Lower lobe of right lung (tissue), 2 donors: ENCODE results near the gene RAF1. TPM values are rescaled to one million over a fixed set of nuclear protein-coding genes. Genes with fewer than 3 reads are reported as not detected.
A peak's percentile ranks its signal among the peaks of the same experiment; 100 is the strongest.
"Not testable (repeated sequence)": the region's sequence is repeated elsewhere in the genome, so short reads cannot be mapped to it uniquely, and the experiment has no call there.

ENCODE experiments used
- ATAC-seq, 2 donors: fragments of 200-7000 bp; cut with Tn5 transposase; one replicate each; pipeline ENCODE4 v1.9.1; 2020 to 2022; ENCODE audit warnings: mild to moderate bottlenecking in 2 of 2, moderate library complexity in 2 of 2
- DNase-seq: peaks from one replicate; pipeline ENCODE4 v3.0.0-alpha.2; 2020
- H3K27ac ChIP-seq: fragments of 200-600 bp; one replicate; pipeline ENCODE4 v1.8.0; 2022
- H3K27me3 ChIP-seq: fragments of 200-600 bp; one replicate; pipeline ENCODE4 v1.8.0; 2022; ENCODE audit warnings: low read depth
- H3K36me3 ChIP-seq: fragments of 200-600 bp; one replicate; pipeline ENCODE4 v1.8.0; 2022; ENCODE audit warnings: mild to moderate bottlenecking
- H3K4me1 ChIP-seq: fragments of 200-600 bp; one replicate; pipeline ENCODE4 v1.8.0; 2022
- H3K4me3 ChIP-seq: fragments of 200-600 bp; one replicate; pipeline ENCODE4 v1.8.0; 2022; ENCODE audit warnings: mild to moderate bottlenecking
- H3K9me3 ChIP-seq: fragments of 200-600 bp; one replicate; pipeline ENCODE4 v1.8.0; 2022
- CTCF ChIP-seq: fragments of 200-600 bp; IDR thresholded peaks from one replicate; pipeline ENCODE4 v1.8.0; 2022; ENCODE audit warnings: antibody characterized with exemption, mild to moderate bottlenecking
- intact Hi-C: fragments of 100-400 bp; cut with DNase I; formaldehyde crosslinking; loops from one replicate; pipeline ENCODE4 v1.11.0; 2022
- total RNA-seq: library from RNA; stranded (reverse); fragmentation: NEBNext Ultra II Directional; extraction: Animal tissue kit (Norgen Biotek cat#: 25700); gene quantifications from one replicate; pipeline ENCODE4 v1.2.1, GENCODE V29; 2021
- donor health status: DM: no; HTN: yes; CAD: no; lungs with severe emphysema.

The RAF1 gene
- total RNA-seq, 1 donor from 2014 or later: 92.7 TPM

DNA sequence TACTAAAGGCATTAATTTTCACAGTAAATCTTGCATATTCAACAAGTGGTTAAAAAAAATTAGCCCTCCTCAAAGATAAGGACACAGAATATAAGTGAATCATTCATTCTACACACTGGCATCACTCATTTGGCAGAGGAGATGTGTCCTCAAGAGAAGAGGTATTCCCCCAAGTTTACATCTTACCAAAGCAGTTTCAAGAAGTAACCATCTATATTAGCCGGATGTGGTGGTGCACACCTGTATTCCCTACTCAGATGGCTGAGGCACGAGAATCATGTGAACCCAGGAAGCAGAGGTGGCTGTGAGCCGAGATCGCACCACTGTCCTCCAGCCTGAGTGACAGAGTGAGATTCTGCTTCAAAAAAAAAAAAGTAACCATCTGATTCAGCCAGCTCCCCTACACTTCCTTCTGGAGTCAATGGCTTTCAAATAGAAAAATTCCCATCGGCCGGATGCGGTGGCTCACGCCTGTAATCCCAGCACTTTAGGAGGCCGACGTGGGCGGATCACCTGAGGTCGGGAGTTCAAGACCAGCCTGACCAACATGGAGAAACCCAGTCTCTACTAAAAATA is 15.4 kb downstream of the RAF1 start:
- DNase-seq (no peak), ATAC-seq (no peak)
- TF ChIP-seq CTCF: no peak
- intact Hi-C loops: no loop called here
- peaks cover 63% of the 10 kb centered on the region for H3K4me1 ChIP-seq
- H3K4me3 ChIP-seq: no peak overlapping the region
- peaks cover 4% of the 10 kb centered on the region for H3K36me3 ChIP-seq
- no peaks in the 10 kb centered on the region for H3K27me3 ChIP-seq
- no peaks in the 10 kb centered on the region for H3K9me3 ChIP-seq
- no peak overlapping the region for H3K27ac ChIP-seq

DNA sequence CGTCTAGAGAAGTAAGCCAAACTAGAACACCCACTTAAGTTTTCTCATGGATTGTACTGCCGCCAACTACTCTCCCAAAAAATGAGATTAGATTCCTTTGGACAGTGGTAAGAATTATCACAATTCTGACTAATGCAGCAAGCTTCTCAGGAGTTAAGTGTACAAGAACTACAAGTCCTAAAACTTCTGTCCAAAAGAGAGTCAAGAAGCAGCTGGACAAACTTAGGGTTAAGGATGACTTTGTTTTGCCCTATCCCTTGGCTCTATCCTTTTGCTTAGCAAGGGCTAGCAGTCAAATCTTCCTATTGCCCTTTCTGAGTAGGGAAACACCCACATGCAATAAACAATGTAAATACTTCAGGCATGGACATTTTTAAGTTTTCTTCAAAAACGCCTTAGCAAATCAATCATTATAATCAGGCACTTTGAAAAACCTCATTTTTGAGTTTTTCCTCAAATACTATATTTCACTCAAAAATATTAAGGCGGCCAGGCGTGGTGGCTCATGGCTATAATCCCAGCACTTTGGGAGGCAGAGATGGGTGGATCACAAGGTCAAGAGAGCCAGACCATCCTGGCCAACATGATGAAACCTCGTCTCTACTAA is 19.5 kb downstream of the RAF1 start:
- intact Hi-C loops: no loop called here
- H3K27ac ChIP-seq: no peak overlapping the region
- ATAC-seq (peak in 1 of 2 donors; percentile 64), DNase-seq (no peak)
- TF ChIP-seq CTCF: no peak
- no peaks in the 10 kb centered on the region for H3K27me3 ChIP-seq
- peaks cover 47% of the 10 kb centered on the region for H3K4me1 ChIP-seq
- H3K36me3 ChIP-seq: no peaks in the 10 kb centered on the region
- H3K9me3 ChIP-seq: no peaks in the 10 kb centered on the region
- no peak overlapping the region for H3K4me3 ChIP-seq

DNA sequence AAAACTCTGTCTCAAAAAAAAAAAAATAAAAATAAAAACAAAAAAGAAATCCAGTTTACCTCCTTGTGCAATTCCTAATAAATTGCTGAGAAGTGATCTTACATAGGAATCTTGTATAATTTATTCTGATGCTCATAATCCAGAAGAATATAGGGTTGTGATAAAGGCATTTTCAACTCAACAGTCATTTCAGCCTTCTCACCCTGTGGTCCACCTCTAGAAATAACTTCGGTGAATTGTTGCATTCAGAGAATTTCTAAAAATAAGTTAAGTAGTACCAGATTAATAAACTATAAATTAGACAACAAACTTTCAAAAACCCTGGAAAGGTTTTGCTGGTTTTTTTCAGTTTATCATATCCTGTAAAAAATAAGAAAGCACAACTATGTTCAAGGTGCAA is 20.2 kb downstream of the RAF1 start:
- intact Hi-C loops: no loop called here
- TF ChIP-seq CTCF: no peak
- peaks cover 44% of the 10 kb centered on the region for H3K4me1 ChIP-seq
- no peaks in the 10 kb centered on the region for H3K36me3 ChIP-seq
- ATAC-seq (no peak), DNase-seq (no peak)
- H3K27me3 ChIP-seq: no peaks in the 10 kb centered on the region
- H3K27ac ChIP-seq: no peak overlapping the region
- no peak overlapping the region for H3K4me3 ChIP-seq
- no peaks in the 10 kb centered on the region for H3K9me3 ChIP-seq

DNA sequence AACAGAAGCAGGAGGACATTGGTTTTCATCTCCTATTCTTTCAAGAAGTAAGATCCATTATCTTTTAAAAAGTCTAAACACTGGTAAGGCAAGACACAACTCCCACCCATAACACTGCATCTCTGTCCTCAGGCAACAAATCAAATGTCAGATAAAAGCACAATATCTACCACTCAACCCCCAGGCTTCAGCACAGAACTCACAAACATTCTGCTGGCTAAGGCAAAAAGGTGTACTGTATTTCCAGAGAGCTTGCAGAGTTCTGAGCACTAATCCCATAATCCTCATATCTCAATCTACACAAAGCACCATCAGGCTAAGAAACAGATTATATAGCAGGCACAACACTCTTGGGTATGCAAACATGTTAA is 20.9 kb downstream of the RAF1 start:
- TF ChIP-seq CTCF: no peak
- intact Hi-C loops: no loop called here
- no peak for ATAC-seq

DNA sequence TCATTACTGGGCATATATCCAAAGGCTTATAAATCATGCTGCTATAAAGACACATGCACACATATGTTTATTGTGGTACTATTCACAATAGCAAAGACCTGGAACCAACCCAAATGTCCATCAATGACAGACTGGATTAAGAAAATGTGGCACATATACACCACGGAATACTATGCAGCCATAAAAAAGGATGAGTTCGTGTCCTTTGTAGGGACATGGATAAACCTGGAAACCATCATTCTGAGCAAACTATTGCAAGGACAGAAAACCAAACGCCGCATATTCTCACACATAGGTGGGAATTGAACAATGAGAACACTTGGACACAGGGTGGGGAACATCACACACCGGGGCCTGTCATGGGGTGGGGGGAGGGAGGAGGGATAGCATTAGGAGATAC is 23.1 kb downstream of the RAF1 start:
- H3K27ac ChIP-seq, H3K36me3 ChIP-seq, H3K27me3 ChIP-seq, intact Hi-C loops, DNase-seq, H3K4me3 ChIP-seq, ATAC-seq, H3K9me3 ChIP-seq: not testable (repeated sequence)
- H3K4me1 ChIP-seq: peaks cover 27% of the 10 kb centered on the region

More for the DNA sequence above, 20.9 kb downstream of the RAF1 start:
- no peak for DNase-seq
- H3K4me1 ChIP-seq: peaks cover 37% of the 10 kb centered on the region
- no peaks in the 10 kb centered on the region for H3K27me3 ChIP-seq
- no peaks in the 10 kb centered on the region for H3K36me3 ChIP-seq
- H3K4me3 ChIP-seq: no peak overlapping the region
- H3K27ac ChIP-seq: no peak overlapping the region
- no peaks in the 10 kb centered on the region for H3K9me3 ChIP-seq

- Histone ChIP-seq H3K4me3 (no peak overlapping the region), H3K36me3 (peaks cover 8% of the 10 kb centered on the region), H3K27me3 (no peaks in the 10 kb centered on the region), H3K27ac (no peak overlapping the region), H3K9me3 (no peaks in the 10 kb centered on the region), H3K4me1 (peaks cover 4% of the 10 kb centered on the region)
- ATAC-seq (peak in 1 of 2 donors; percentile 67), DNase-seq (no peak)
- intact Hi-C loops: no loop called here
- TF ChIP-seq CTCF: no peak
Measured at GRCh38 chr3:12638105-12638504, 25.8 kb downstream of the RAF1 start.
